HG02870 (cell line): ENCODE measurements around the gene SLC45A2.

ENCODE experiments used
- ATAC-seq: cut with Tn5 transposase; IDR thresholded peaks from one replicate; pipeline ENCODE4 v1.9.1; 2021; ENCODE audit warnings: mild to moderate bottlenecking, moderate library complexity; ENCODE audit not compliant: unreplicated experiment

Gene SLC45A2

DNA sequence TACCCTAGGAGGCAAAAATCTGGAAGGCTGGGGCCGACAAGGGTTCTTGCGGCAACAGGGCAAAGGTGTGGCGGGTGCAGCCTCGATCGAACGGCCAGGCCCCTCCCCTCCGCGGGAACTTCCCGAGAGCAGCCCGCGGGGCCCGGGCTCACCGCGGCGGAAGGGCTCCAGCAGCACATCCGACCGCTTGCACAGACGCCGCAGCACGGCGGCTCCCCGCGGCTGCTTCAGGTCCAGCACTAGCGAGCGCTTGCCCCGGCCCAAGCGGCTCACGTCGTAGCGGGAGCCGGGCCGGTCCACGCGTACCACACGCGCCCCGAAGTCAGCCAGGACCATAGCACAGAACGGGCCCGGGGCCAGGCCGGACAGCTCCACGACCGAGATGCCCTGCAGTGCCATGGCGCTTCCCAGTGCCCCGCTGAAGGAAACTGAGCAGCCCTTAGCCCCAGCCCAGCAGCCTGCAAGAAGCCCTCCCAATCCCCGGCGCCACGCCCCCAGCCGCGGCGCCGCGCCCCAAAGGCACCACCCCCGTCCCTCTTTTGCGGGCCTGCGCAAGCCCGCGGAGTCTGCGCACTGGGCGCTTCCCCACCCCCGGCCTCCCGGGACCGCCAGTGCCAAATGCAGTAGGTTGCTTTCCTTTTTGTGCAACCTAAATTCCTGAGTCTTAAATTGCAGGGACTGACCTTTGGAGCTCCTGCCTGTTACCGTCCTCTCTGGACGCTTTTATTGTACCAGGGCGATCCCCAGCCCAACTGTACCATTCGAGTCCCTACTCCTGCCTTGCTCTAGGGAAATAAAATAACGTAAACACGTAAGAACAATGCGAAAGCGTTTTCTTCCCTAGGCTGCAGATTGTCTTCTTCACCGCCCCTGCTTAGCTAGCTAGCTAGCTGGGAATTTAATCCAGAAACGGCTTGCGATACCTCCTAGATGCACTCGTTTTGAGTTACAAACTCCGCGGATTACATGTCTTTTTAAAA, 23.4 kb upstream of the SLC45A2 start, which contains the start of gene AMACR:
TSS of gene AMACR (minus strand) at position 430 of the 980 bp plus-strand sequence. CDS start at position 399, 31 bp downstream.
- ATAC-seq, result peak; percentile 94

DNA sequence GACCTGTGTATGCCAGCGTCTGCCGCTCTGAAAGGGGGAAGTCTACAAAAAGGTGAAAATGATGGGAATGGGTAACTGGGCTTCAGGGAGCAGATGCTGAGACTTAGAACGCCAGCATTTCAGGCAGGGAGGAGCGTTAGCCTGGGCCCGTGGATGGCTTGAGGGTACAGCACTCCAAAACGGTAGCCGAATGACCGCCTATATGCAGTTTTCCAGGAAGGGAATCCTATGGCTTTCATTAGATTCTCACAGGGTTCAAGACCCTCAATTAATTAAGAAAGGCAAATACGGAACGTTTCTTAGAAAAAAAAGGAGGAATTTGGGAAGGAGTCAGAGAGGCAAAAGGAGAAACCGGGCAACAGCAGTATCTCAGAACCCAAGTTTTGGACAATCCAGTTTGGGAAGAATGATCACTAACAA, 22.7 kb upstream of the SLC45A2 start:
- no peak for ATAC-seq

DNA sequence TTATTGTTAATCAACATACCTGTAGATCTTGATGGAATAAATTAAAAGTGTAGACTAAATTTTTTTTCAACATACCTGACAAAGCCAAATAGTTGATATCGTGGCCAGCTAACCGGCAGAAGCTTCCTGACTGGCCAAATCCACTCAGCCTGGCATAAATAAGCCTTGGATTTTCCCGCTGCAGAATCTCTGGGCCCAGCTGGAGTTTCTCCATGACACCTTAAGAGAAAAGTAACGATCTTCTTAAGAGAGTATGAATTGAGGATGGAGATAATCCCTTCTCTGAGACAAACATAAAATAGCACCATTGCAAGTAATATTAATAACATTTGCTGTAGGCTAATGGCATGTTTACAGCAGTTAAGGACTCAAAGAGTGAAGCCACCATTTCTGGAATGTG, 21.2 kb upstream of the SLC45A2 start:
- no peak for ATAC-seq

DNA sequence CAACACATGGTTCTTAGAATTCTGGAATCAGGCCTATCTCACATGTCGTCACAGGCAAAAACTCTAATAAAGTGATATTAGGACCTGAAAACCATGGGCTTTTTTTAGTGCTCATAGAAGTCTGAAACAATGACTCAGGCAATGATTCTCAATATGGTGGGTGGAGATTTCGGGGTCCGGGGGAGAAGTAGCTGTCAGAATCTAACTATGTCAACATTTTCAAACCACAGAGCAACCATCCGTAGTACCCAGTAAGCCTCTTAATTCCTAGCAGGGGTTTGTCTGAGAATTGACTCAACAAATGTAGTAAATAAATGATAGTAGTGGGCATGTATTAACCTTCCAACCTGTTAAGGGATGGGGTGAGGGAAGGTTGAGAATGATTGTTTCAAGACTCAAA, 20.7 kb upstream of the SLC45A2 start:
- ATAC-seq, result no peak

DNA sequence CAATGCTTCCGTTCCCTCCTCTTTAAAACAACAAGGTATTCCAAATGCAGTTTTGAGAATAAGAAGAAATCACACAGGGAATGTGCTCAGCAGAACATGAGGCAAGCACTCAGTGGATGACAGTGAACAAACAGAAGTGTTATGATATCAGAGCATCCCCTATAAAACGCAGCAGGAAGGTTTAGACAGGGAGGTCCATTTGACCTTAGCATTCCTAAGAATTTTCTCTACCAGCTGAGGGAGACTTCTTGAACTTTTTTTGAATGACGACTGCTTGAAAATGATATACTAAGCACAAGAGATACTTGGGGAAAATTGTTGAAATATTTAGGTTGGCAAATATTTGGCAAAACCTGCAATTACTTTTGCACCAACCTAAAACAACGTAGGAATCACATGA, 19.4 kb upstream of the SLC45A2 start:
- no peak for ATAC-seq

DNA sequence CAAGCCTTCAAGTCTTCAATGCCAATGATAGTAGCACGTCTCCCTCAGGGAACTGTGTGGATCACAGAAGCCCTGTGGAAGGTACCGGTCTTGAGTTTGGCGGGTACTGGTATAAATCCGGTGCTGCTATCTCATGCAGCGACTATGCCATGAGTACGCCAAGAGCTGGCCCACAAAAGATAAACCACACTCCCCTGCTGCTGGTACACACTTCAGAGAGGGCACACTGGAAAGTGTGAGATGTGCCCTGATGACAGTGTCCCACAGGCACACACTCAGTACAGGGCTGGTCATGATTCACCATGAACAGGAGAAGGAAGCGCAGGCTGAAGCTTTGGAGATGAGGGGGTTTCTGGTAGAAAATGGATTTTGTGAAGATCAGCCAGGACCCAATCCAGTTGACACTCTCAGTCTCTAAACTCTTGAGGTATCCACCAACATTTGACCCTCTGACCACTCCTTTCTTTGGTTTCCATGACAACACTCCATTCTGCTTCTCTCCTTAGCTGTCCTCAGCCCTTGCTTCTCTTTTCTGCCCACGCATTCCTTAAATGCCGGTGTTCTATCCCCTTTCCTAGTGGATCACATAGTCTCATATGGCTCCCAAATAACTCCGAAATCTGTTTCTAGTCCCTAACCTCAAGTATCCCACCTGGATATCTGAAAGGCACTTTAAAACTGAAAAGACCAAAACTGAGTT, 18.3 kb upstream of the SLC45A2 start:
- ATAC-seq, result no peak

DNA sequence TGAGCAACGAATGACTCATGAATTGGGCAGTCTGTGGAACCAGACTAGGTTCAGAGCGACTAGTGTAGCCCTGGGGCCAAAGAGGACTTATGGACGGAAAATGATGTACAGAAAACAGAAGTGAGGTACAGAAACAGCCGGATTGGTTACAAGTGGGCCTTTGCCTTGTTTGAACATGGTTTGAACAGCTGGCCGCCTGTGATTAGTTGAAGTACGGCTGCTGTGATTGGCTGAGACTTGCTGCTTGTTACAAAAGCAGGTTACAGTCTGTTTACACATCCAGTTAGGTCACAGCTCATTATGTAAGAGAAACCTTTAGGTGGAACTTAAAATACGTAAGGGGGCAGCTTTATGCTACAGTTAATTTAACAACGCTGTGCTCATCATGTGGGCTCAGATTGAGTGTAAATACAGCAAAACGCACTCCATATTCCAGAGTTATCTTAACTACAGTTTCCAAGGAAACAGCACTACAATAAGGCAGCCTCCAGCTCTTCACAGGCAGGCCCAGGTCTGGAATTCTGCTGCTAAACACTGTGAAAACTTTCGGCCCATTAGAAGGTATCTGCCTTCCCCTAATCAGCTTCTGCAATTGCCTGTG, 16.8 kb upstream of the SLC45A2 start:
- ATAC-seq, result no peak

DNA sequence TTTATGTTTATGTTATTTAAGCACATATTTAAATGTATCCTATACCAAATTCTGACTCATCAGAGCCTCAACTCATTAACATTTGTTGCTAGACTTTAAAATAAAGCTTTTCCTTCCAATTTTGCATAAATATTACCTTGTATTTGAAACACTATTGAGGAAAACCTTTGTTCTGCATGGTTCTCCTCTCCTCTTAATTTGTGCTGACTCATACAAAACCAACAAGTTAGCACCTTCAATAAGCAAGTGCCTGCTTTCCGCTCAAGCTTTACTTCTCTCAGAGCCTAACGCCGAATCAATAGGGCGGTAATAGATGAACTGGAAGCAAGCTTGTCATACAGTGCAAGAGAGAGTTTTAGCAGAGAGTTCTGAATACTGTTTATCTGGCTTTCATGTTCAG, 15.5 kb upstream of the SLC45A2 start:
- ATAC-seq, result no peak

DNA sequence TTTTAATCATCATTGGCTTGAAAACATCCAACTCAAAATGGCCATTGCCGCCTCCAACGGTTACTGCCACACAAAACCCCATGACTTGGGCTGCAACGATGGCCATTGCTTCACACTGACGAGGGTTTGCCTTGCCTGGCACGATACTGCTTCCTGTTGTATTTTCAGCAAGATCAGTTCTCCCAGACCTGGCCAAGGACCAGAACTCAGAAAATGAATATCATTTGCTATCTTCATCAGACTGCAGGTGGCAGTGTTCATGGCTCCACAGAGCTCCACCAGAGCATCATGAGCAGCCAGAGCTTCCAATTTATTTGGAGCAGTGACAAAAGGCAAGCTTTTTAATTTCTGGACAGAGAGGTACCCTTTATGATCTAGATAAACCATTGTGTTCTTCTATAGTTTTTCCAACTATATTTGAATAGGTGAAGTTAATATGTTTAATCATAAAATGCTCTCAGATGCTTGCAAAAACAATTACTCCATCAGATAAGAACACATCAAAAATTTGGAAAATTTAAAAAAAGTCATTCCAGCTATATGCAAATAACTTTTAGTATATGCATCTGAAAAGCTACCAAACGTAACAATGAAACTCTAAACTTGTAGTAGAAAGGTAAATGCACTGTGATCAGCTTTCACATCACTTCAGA, 13.0 kb upstream of the SLC45A2 start:
- ATAC-seq, result peak; percentile 65

DNA sequence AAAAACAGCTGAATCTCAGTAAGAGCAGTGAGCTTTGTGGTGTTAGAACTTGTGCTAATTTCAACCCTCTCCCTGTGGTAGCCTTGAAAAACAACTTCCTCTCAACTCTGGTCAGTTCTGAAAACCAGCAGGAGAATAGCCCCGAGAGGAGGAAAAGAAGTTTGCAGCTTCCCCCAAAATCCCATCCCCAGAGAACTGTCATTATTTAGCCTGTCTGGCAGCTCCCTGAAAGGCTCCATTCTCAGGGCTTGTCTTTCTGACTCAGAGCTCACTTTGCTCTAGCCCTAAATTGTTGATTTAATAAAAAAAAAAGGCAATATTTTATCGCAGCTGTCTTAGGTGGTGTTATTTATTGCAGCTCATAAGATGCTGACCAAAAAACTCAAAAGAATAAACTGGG, 11.4 kb upstream of the SLC45A2 start:
- ATAC-seq, result no peak

DNA sequence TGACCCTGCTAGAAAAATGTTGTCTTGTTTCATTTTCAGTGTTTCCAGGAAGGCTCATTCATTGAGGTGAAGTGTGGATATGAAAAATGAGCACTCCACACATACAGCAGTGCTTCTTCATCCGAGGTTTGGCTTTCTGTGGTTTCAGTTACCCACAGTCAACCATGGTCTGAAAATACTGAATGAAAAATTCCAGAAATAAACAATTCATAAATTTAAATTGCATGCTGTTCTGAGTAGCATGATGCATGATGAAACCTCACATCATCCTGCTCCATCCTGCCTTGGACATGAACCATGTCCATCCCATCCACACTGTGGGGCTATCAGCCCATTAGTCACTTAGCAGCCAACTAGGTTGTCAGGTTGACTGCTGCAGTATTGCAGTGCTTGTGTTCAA, 10.4 kb upstream of the SLC45A2 start:
- no peak for ATAC-seq

DNA sequence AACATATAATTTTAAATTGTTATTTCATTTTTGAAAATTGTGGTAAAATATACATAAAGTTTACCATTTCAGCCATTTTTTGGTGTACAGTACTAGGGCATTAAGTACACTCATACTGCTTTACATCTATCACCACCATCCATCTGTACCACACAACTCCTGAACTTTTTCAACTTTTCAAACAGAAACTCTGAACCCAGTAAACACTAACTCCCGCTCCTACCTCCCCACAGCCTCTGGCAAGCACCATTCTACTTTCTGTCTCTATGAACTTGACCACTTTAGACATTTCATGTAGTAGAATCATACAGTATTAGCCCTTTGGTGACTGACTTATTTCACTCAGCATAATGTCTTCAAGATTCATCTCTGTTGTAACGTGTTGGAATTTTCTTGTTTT, 8.4 kb upstream of the SLC45A2 start:
- ATAC-seq, result no peak

DNA sequence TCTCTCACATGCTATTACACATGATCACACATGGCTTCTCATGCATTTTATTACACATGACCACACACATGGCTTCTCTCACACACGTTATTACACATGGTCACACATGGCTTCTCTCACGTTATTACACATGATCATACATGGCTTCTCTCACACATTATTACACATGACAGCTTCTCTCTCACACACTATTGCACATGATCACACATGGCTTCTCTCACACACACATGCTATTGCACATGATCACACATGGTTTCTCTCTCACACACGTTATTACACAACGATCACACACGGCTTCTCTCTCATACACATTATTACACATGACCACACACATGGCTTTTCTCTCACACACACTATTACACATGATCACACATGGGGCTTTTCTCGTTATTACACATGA, 954 bp upstream of the SLC45A2 start:
- no peak for ATAC-seq

DNA sequence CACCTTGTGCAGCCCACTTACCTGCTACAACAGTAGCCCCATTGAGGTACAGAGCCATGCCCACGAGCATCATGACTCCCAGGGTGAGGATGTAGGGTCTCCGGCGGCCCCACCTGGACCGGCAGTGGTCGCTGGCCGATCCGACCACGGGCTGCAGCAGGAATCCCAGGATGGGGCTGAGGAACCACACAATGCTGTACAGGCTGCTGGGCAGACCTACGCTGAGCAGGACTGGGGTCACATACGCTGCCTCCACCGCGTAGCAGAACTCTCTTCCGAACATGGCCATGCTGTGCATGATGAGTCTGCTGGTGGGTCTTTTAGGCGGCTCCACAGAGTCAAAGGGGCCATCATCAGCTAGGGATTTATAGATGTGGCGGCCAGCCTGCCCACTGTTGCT, 315 bp downstream of the SLC45A2 start:
- ATAC-seq, result no peak

DNA sequence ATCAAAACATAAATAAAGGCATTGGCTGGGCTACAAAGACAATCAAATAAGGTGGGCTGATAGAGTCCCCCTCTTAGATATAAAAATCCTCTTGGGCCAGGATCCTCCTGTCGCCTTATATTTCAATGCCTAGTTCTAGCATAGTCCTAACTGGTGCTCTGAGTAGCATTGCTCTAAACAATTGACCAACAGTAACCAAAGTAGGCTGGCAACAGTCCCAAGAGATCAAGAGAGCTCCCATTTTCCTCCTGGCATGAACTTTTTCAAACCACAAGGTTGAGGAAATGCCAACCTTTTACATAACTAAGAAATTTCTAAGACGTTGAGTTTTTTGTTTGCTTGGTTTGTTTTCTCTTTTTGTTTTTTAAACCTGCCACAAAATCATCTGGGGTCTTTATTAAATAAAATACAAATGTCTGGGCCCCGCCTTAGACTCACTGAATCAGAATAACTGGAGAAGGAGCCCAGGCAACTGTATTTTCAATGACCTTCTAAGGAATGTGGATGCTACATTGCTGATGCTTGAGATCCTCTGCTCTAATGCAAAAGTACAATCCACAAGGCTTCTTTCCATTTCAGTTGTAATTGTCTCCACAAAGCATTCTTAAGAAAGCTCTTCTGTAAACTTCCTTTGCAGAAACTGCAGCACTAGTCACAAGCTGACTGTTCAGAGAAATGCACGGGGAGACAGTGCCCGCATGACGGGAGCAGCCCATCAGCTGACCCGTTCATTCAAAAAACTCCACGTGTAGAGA, 2.9 kb downstream of the SLC45A2 start:
- ATAC-seq, result no peak

DNA sequence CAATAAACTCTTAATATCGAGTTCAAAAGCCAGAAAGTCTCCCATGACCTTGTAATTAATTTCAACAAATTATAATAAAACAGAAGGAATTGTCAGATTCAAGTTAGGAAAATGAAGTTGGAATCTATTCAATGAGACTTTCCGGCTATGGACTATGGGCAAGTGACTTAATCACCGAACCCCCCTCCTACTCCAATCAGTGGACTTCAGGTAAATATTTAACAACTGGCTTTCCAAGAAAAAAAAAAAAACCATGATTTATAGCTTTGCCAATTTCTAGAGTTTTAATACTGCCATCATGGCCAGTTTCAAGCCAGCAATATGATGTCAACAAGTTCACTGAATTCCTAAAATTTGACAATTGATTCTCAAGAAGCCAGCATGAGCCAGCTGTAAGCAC, 4.5 kb downstream of the SLC45A2 start:
- ATAC-seq, result no peak

DNA sequence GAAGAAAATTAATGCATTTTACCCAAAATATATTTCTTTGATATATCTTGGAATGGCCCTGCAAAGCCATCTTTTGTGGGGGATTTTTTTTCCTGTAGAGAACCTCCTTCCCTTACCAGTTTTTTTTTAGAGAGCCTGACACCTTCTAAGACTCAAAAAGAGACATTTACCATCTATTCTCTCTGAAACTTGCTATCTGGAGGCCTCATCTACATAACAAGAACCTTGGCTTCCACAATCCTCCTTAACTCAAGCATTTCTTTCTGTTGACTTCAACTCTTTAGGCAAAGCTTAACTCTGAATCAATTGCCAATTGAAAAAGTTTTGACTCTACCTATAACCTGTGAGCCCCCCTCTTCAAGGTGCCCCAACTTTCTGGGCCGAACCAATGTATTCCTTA, 6.2 kb downstream of the SLC45A2 start:
- ATAC-seq, result no peak

DNA sequence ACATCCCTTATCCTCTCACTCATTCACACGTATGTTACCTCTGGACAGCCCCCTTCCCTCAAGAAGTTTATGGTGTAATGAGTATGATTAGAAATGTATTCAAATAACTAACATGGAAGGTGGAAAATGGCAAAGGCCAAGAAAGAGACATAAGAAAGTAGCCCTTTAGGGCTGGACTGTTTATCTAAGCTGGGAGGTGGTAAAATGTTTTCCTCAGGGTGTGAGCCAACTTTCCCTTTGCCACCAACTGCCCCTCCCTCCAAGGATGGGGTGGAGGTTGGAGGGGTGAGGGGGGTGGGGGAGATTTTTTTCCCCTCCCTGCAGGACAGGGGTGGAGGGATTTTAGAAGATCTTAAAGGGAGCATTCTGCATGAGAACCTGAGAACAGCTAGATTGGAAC, 8.2 kb downstream of the SLC45A2 start:
- ATAC-seq, result no peak

DNA sequence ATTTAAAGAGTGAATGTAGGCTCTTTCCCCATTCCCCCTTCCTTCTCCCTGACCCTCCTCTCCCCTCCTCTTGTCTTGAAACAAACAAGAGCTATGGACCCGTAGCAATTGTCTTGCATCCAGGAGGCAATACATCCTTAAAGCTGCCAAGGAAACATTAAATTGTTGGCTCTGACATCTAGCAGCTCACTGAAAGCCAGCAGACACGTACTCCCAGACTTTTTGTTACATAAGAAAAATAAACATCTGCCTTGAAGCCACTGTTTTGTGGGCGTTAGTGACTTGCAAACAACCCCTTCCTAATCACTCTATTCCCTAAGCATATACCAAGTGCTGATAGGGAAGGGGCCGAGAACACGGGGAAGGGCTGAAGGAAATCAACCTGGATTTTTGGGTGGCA, 8.6 kb downstream of the SLC45A2 start:
- ATAC-seq, result no peak

DNA sequence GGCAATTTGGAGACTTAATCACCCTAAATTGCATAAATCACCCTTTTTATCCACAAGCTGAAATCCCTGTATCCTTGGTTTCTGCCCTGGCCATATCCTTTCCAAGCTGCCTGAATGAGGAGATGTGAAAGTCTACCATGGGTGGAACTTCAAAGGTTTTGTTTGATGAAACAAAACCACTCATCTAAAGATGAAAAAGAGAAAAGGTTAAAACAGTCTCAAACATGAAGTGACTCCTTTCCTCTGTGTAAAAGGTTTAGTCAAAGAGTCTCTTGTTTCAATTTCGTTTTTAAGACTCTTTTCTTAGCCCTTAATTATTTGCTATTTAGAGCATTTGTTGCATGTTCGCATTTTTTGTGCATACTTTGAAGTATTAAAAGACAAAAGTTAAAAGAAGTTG, 11.2 kb downstream of the SLC45A2 start:
- ATAC-seq, result peak; percentile 84
